GM12878 (cell line): ENCODE data around the gene GPC3. TPM values are rescaled to one million over a fixed set of nuclear protein-coding genes. Genes with fewer than 3 reads are reported as not detected.

ENCODE experiments used
- ATAC-seq: fragments of 200-7000 bp; cut with Tn5 transposase; 3 replicates; pipeline ENCODE4 v1.9.1; 2020; ENCODE audit warnings: mild to moderate bottlenecking, moderate library complexity
- BruUV-seq: library from RNA; stranded (reverse); fragments of 400-500 nt; replicated peaks from 2 replicates; lab custom pipeline; 2021; lab: Mats Ljungman, UMichigan
- CTCF ChIA-PET: fragments of 300-600 bp; sonication (Branson Sonifier 250); formaldehyde crosslinking; extraction: SDS; loops from one replicate; lab custom pipeline; 2021; ENCODE audit warnings: inconsistent platforms; lab: Yijun Ruan, JAX
- POLR2A ChIA-PET: fragments of 350-600 bp; formaldehyde crosslinking; extraction: SDS; loops from one replicate; lab custom pipeline; 2021; ENCODE audit warnings: inconsistent platforms; lab: Charles Lee
- RAD21 ChIA-PET: fragments of 300-600 bp; sonication (Branson Sonifier 250); formaldehyde crosslinking; loops from one replicate; lab custom pipeline; 2023; ENCODE audit warnings: antibody characterized with exemption; ENCODE audit not compliant: unreplicated experiment; lab: Charles Lee
- SMC1A ChIA-PET: fragments of 300-600 bp; sonication (Branson Sonifier 250); formaldehyde crosslinking; loops from one replicate; lab custom pipeline; 2023; ENCODE audit not compliant: unreplicated experiment, uncharacterized antibody; lab: Charles Lee
- DNase-seq: peaks from one replicate; pipeline ENCODE4 v3.0.0-alpha.2; 2011; ENCODE audit warnings: low read depth, low spot score
- FAIRE-seq: peaks from 3 replicates; lab custom pipeline; 2011; peaks lifted over from hg19 to GRCh38; lab: Jason Lieb, UNC
- H2AFZ ChIP-seq: 2 replicates; pipeline ENCODE4 v1.6.0; 2011; ENCODE audit warnings: low read depth, low read length, control low read depth; ENCODE audit not compliant: control insufficient read depth
- H3K27ac ChIP-seq: 2 replicates; pipeline ENCODE4 v1.5.1; 2011; ENCODE audit warnings: control low read depth; ENCODE audit not compliant: control insufficient read depth, insufficient read depth
- H3K27me3 ChIP-seq, 2 experiments: replicated peaks in 1 of 2; 2 replicates each; pipeline versions ENCODE4 v1.6.0 to v1.6.1; 2011; ENCODE audit warnings: low read length in 1 of 2; ENCODE audit not compliant: control insufficient read depth in 2 of 2, insufficient read depth in 2 of 2
- H3K36me3 ChIP-seq, 2 experiments: 2 replicates each; pipeline ENCODE4 v1.5.1; 2011; ENCODE audit warnings: low read length in 1 of 2; ENCODE audit not compliant: control insufficient read depth in 2 of 2, insufficient read depth in 2 of 2
- H3K4me1 ChIP-seq: 2 replicates; pipeline ENCODE4 v1.6.1; 2011; ENCODE audit warnings: mild to moderate bottlenecking, low read length, moderate library complexity, mixed read lengths; ENCODE audit not compliant: control insufficient read depth, insufficient read depth
- H3K4me2 ChIP-seq: 2 replicates; pipeline ENCODE4 v1.6.0; 2011; ENCODE audit warnings: control low read depth; ENCODE audit not compliant: control insufficient read depth, insufficient read depth
- H3K4me3 ChIP-seq: fragments of 200-600 bp; sonication (generic); 2 replicates; pipeline ENCODE4 v1.5.1; 2016
- H3K79me2 ChIP-seq: 2 replicates; pipeline ENCODE4 v1.6.0; 2011; ENCODE audit warnings: low read length; ENCODE audit not compliant: control insufficient read depth, insufficient read depth
- H3K9ac ChIP-seq: 2 replicates; pipeline ENCODE4 v1.8.0; 2011; ENCODE audit warnings: low read length, control low read depth, mixed read lengths; ENCODE audit not compliant: control insufficient read depth, insufficient read depth
- H3K9me3 ChIP-seq: replicated peaks from 3 replicates; pipeline ENCODE4 v1.5.1; 2011; ENCODE audit warnings: mild to moderate bottlenecking, low read length; ENCODE audit not compliant: control insufficient read depth, insufficient read depth
- H4K20me1 ChIP-seq: 2 replicates; pipeline ENCODE4 v1.6.0; 2011; ENCODE audit not compliant: control insufficient read depth, insufficient read depth
- E2F4 ChIP-seq: IDR thresholded peaks from 2 replicates; pipeline ENCODE4 v1.6.1; 2012; ENCODE audit warnings: low read depth, low read length, improper control_type of control experiment
- ELK1 ChIP-seq: IDR thresholded peaks from 2 replicates; pipeline ENCODE4 v1.6.1; 2012; ENCODE audit warnings: low read depth, low read length, improper control_type of control experiment
- IKZF2 ChIP-seq, 2 experiments: fragments of 450-650 bp; IDR thresholded peaks; 2 replicates each; pipeline ENCODE4 v1.6.1; 2017; ENCODE audit warnings: mild to moderate bottlenecking in 2 of 2, moderate library complexity in 2 of 2
- JUND ChIP-seq: IDR thresholded peaks from 2 replicates; pipeline ENCODE4 v1.6.1; 2012; ENCODE audit warnings: low read depth, mild to moderate bottlenecking, low read length, improper control_type of control experiment, moderate library complexity
- NBN ChIP-seq: fragments of 450-650 bp; IDR thresholded peaks from 2 replicates; pipeline ENCODE4 v1.6.1; 2016
- NFIC ChIP-seq: IDR thresholded peaks from 2 replicates; pipeline ENCODE4 v1.6.1; 2012; ENCODE audit warnings: low read depth, mild to moderate bottlenecking, inconsistent platforms, low read length, moderate library complexity
- NFXL1 ChIP-seq: fragments of 450-650 bp; IDR thresholded peaks from 2 replicates; pipeline ENCODE4 v1.6.1; 2017; ENCODE audit warnings: antibody characterized with exemption, mild to moderate bottlenecking, borderline replicate concordance
- NR2F1 ChIP-seq: fragments of 450-650 bp; conservative IDR thresholded peaks from 2 replicates; pipeline ENCODE4 v1.6.1; 2017; ENCODE audit warnings: mild to moderate bottlenecking
- RELA ChIP-seq: fragments of 450-650 bp; IDR thresholded peaks from 2 replicates; pipeline ENCODE4 v1.8.0; 2014; ENCODE audit warnings: borderline replicate concordance; ENCODE audit not compliant: partially characterized antibody
- SMAD5 ChIP-seq: IDR thresholded peaks from 2 replicates; pipeline ENCODE4 v1.6.1; 2016; ENCODE audit warnings: antibody characterized with exemption, low read depth
- SRF ChIP-seq, 2 experiments: IDR thresholded peaks; 2 replicates each; pipeline ENCODE4 v1.6.1; 2011; ENCODE audit warnings: low read depth in 2 of 2, low read length in 2 of 2, mild to moderate bottlenecking in 1 of 2, moderate library complexity in 1 of 2
- TCF12 ChIP-seq: IDR thresholded peaks from 2 replicates; pipeline ENCODE4 v1.6.1; 2011; ENCODE audit warnings: low read depth, mild to moderate bottlenecking, low read length
- USF2 ChIP-seq: IDR thresholded peaks from 2 replicates; pipeline ENCODE4 v1.6.1; 2011; ENCODE audit warnings: low read depth, low read length, improper control_type of control experiment, borderline replicate concordance
- ZNF384 ChIP-seq: IDR thresholded peaks from 2 replicates; pipeline ENCODE4 v1.6.1; 2012; ENCODE audit warnings: low read depth, mild to moderate bottlenecking, low read length, improper control_type of control experiment, borderline replicate concordance
- WGBS: methylation state at CpG from one replicate; pipeline ENCODE4 v1.1.6; 2016; ENCODE audit warnings: low lambda C conversion rate; ENCODE audit not compliant: insufficient replicate concordance, insufficient coverage; ENCODE audit errors: missing lambda C conversion rate; 5-methylcytosine and 5-hydroxymethylcytosine counted together
- in situ Hi-C: fragments of 300-500 bp; cut with MboI; formaldehyde crosslinking; loops from 9 replicates; pipeline ENCODE4 v1.14.3; 2018; ENCODE audit warnings: mixed read lengths
- intact Hi-C: fragments of 100-400 bp; cut with micrococcal nuclease; formaldehyde crosslinking; loops from one replicate; pipeline ENCODE4 v1.14.2; 2022; ENCODE audit not compliant: unreplicated experiment
- polyA plus RNA-seq, 11 experiments: library from polyadenylated mRNA; depleted of rRNA in 4 of 11; unstranded in 6 of 11; stranded (reverse) in 5 of 11; fragments of >200 nt; fragmentation: Nextera tagmentation in 4 of 11; fragmentation: Illumina TruSeq in 1 of 11; extraction: Ambion mirVana in 4 of 11; extraction: Trizol in 1 of 11; gene quantifications; 1 replicate in 1 of 11; 2 replicates in 10 of 11; pipeline versions ENCODE4 v1.2.1 to v1.2.3, GENCODE V29; 2011 to 2016; ENCODE audit warnings: inconsistent platforms in 2 of 11, missing spikeins in 2 of 11, low read depth in 1 of 11
- total RNA-seq, 4 experiments: library from RNA; depleted of rRNA in 3 of 4; stranded (reverse); fragments of >200 nt in 3 of 4; fragmentation: Illumina TruSeq in 1 of 4; extraction: Trizol in 1 of 4; gene quantifications; 2 replicates each; pipeline versions ENCODE4 v1.2.1 to v1.2.3, GENCODE V29; 2013 to 2021

Gene GPC3
- total and polyA plus RNA-seq, 10 of the 15 experiments (the other 5 are each of a cell fraction or from before 2014, with no cell fraction given), result 0.09 to 0.82 TPM; not detected in 8

GRCh38 chrX:133555782-133556458, 429.5 kb downstream of the GPC3 start:
- no peak for TF ChIP-seq SMAD5
- intact Hi-C loops, result no loop called here
- DNase-seq, result no peak
- H3K9me3 ChIP-seq, result no peaks in the 10 kb centered on the region
- SMC1A ChIA-PET, result no interaction called here
- CTCF ChIA-PET, result interaction anchor here (0.7 kb wide), 1 partner anchor 25 kb away, joined by 4 read pairs; no protein-coding TSS in a partner anchor
- in situ Hi-C loops, result no loop called here
- no peak overlapping the region for H2AFZ ChIP-seq
- H3K27me3 ChIP-seq, result no peaks in the 10 kb centered on the region
- POLR2A ChIA-PET, result no interaction called here
- no TSS peak for BruUV-seq
- H3K36me3 ChIP-seq, result no peaks in the 10 kb centered on the region
- ATAC-seq, result no peak
- H3K4me1 ChIP-seq, result no peaks in the 10 kb centered on the region
- no peak overlapping the region for H3K9ac ChIP-seq
- no peak for FAIRE-seq
- RAD21 ChIA-PET, result no interaction called here
- no peaks in the 10 kb centered on the region for H3K79me2 ChIP-seq
- no peak overlapping the region for H3K27ac ChIP-seq
- no peak overlapping the region for H3K4me2 ChIP-seq
- 29% methylated on average over 1 of the region's 2 CpGs for WGBS
- H4K20me1 ChIP-seq, result no peaks in the 10 kb centered on the region
- H3K4me3 ChIP-seq, result no peak overlapping the region

GRCh38 chrX:133550665-133551485, 434.5 kb downstream of the GPC3 start:
- ChIA-PET RAD21 (no interaction called here), SMC1A (no interaction called here), POLR2A (no interaction called here), CTCF (no interaction called here)
- Histone ChIP-seq H2AFZ (no peak overlapping the region), H3K27ac (no peak overlapping the region), H4K20me1 (no peaks in the 10 kb centered on the region), H3K27me3 (no peaks in the 10 kb centered on the region), H3K4me1 (no peaks in the 10 kb centered on the region), H3K36me3 (no peaks in the 10 kb centered on the region), H3K9ac (no peak overlapping the region), H3K4me3 (no peak overlapping the region), H3K4me2 (no peak overlapping the region), H3K79me2 (no peaks in the 10 kb centered on the region), H3K9me3 (no peaks in the 10 kb centered on the region)
- DNase-seq (no peak), FAIRE-seq (no peak), ATAC-seq (no peak)
- 21% methylated on average over 4 of the region's 4 CpGs for WGBS
- in situ Hi-C loops, result no loop called here
- intact Hi-C loops, result no loop called here
- no TSS peak for BruUV-seq
- TF ChIP-seq E2F4 (no peak), NFXL1 (no peak), ZNF384 (no peak), RELA (no peak), NR2F1 (no peak), NBN (no peak), NFIC (no peak), JUND (no peak), ELK1 (no peak), SRF (IDR thresholded peaks at IDR 0.05; ENCODE audit: low read depth in 2 of 2, low read length in 2 of 2) (no peak), USF2 (no peak), TCF12 (no peak), IKZF2 (IDR thresholded peaks at IDR 0.05) (no peak)
